ENCODE measurements around the gene SUMO1.
A peak's percentile ranks its signal among the peaks of the same experiment; 100 is the strongest.

The SUMO1 gene

GRCh38 chr2:202194418-202194817 lies 44.0 kb downstream of the SUMO1 start:
- no peak for DNase-seq

GRCh38 chr2:202193881-202194353 lies 44.5 kb downstream of the SUMO1 start:
- no peak for DNase-seq

GRCh38 chr2:202193305-202193704 lies 45.1 kb downstream of the SUMO1 start:
- DNase-seq: no peak

- no peak for DNase-seq
Measured at GRCh38 chr2:202187570-202187969, 50.8 kb downstream of the SUMO1 start.

- DNase-seq: no peak
Measured at GRCh38 chr2:202186641-202187202, 51.7 kb downstream of the SUMO1 start.

GRCh38 chr2:202185156-202185555 lies 53.2 kb downstream of the SUMO1 start:
- DNase-seq: no peak

- no peak for DNase-seq
Measured at GRCh38 chr2:202184557-202184956, 53.8 kb downstream of the SUMO1 start.

GRCh38 chr2:202178346-202178958 lies 59.9 kb downstream of the SUMO1 start:
- peak; percentile 31 for DNase-seq

GRCh38 chr2:202172439-202173211 lies 65.8 kb downstream of the SUMO1 start:
- DNase-seq: no peak

- no peak for DNase-seq
Measured at GRCh38 chr2:202171241-202171825, 67.1 kb downstream of the SUMO1 start.

- no peak for DNase-seq
Measured at GRCh38 chr2:202169832-202170424, 68.5 kb downstream of the SUMO1 start.

GRCh38 chr2:202169131-202169530 lies 69.3 kb downstream of the SUMO1 start:
- DNase-seq: no peak

GRCh38 chr2:202165945-202166344 lies 72.5 kb downstream of the SUMO1 start:
- DNase-seq: no peak

- no peak for DNase-seq
Measured at GRCh38 chr2:202165208-202165607, 73.2 kb downstream of the SUMO1 start.

GRCh38 chr2:202164411-202164810 lies 74.0 kb downstream of the SUMO1 start:
- no peak for DNase-seq

GRCh38 chr2:202161151-202161835 lies 77.1 kb downstream of the SUMO1 start:
- no peak for DNase-seq

GRCh38 chr2:202158796-202159195 lies 79.6 kb downstream of the SUMO1 start:
- no peak for DNase-seq

GRCh38 chr2:202157211-202157990 lies 81.0 kb downstream of the SUMO1 start:
- DNase-seq: no peak

All from CD4-positive, alpha-beta T cell treated with Interleukin-15 for 1 hour (primary cell).